WTC11 (cell line): Measurements from ENCODE around the gene TUBA4B.

Source experiments
- ATF2 ChIP-seq: sonication (generic); formaldehyde crosslinking; IDR thresholded peaks from 2 replicates; pipeline ENCODE4 v1.8.1; 2022; ENCODE audit warnings: low read depth, missing genetic modification reagents, borderline replicate concordance
- ATF3 ChIP-seq: sonication (generic); formaldehyde crosslinking; conservative IDR thresholded peaks from 2 replicates; pipeline ENCODE4 v1.8.1; 2022; ENCODE audit warnings: mild to moderate bottlenecking, missing genetic modification reagents
- CTCF ChIP-seq: fragments of 200-600 bp; IDR thresholded peaks from 2 replicates; pipeline ENCODE4 v1.8.0; 2022; ENCODE audit warnings: antibody characterized with exemption
- EMX1 ChIP-seq: fragments of 250-450 bp; sonication (Bioruptor Pico); IDR thresholded peaks from 2 replicates; pipeline ENCODE4 v1.8.0; 2021; ENCODE audit warnings: mild to moderate bottlenecking
- MAX ChIP-seq: sonication (generic); formaldehyde crosslinking; IDR thresholded peaks from 2 replicates; pipeline ENCODE4 v1.8.0; 2022; ENCODE audit warnings: mild to moderate bottlenecking, missing genetic modification reagents
- SP1 ChIP-seq: sonication (generic); formaldehyde crosslinking; conservative IDR thresholded peaks from 2 replicates; pipeline ENCODE4 v1.8.1; 2022; ENCODE audit warnings: missing genetic modification reagents
- TP53 ChIP-seq: sonication (generic); formaldehyde crosslinking; IDR thresholded peaks from 2 replicates; pipeline ENCODE4 v1.8.1; 2023; ENCODE audit warnings: mild to moderate bottlenecking, missing genetic modification reagents
- ZNF423 ChIP-seq: fragments of 250-450 bp; sonication (Bioruptor Pico); IDR thresholded peaks from 2 replicates; pipeline ENCODE4 v2.1.2; 2022; ENCODE audit warnings: mild to moderate bottlenecking, moderate library complexity

- TF ChIP-seq SP1 (CRISPR knock-in tag) (0 out of 2 replicates have a peak, but pooled peaks have one; percentile 41), ATF2 (CRISPR knock-in tag) (no peak), CTCF (no peak), TP53 (peak; percentile 19; the same call in 1 of the 2 replicates), EMX1 (no peak), ATF3 (CRISPR knock-in tag) (no peak), MAX (CRISPR knock-in tag) (peak; percentile 99), ZNF423 (CRISPR knock-in tag) (no peak)
Observed at GRCh38 chr2:219252900-219253752, at the start of gene TUBA4B.
